GM18499 (cell line): ENCODE measurements around the gene SSTR5.

Experiments used
- ATAC-seq: cut with Tn5 transposase; IDR thresholded peaks from one replicate; pipeline ENCODE4 v1.9.1; 2021; ENCODE audit warnings: moderate number of reproducible peaks; ENCODE audit not compliant: insufficient read depth, unreplicated experiment

The SSTR5 gene

GRCh38 chr16:1101133-1101532 lies 28.6 kb downstream of the SSTR5 start:
- no peak for ATAC-seq

- ATAC-seq = no peak
Observed at GRCh38 chr16:1101573-1102332, 29.2 kb downstream of the SSTR5 start.

GRCh38 chr16:1102333-1102700 lies 29.8 kb downstream of the SSTR5 start:
- ATAC-seq = no peak

GRCh38 chr16:1102921-1103635 lies 30.5 kb downstream of the SSTR5 start:
- ATAC-seq = no peak

GRCh38 chr16:1103636-1103980 lies 31.1 kb downstream of the SSTR5 start:
- no peak for ATAC-seq

GRCh38 chr16:1105888-1106620 lies 33.5 kb downstream of the SSTR5 start:
- ATAC-seq = no peak

GRCh38 chr16:1106659-1107058 lies 34.1 kb downstream of the SSTR5 start:
- no peak for ATAC-seq

- no peak for ATAC-seq
Observed at GRCh38 chr16:1107141-1107540, 34.6 kb downstream of the SSTR5 start.

- no peak for ATAC-seq
Observed at GRCh38 chr16:1107731-1108130, 35.2 kb downstream of the SSTR5 start.

- ATAC-seq = no peak
Observed at GRCh38 chr16:1108299-1109252, 36.0 kb downstream of the SSTR5 start.

- ATAC-seq = no peak
Observed at GRCh38 chr16:1109648-1110047, 37.1 kb downstream of the SSTR5 start.

GRCh38 chr16:1112506-1113184 lies 40.1 kb downstream of the SSTR5 start:
- no peak for ATAC-seq

- ATAC-seq = no peak
Observed at GRCh38 chr16:1113489-1113888, 40.9 kb downstream of the SSTR5 start.

GRCh38 chr16:1113889-1114526 lies 41.5 kb downstream of the SSTR5 start:
- ATAC-seq = no peak

- ATAC-seq = no peak
Observed at GRCh38 chr16:1116693-1117077, 44.1 kb downstream of the SSTR5 start.

- no peak for ATAC-seq
Observed at GRCh38 chr16:1117176-1117900, 44.8 kb downstream of the SSTR5 start.

GRCh38 chr16:1117926-1118325 lies 45.4 kb downstream of the SSTR5 start:
- ATAC-seq = no peak

- no peak for ATAC-seq
Observed at GRCh38 chr16:1119129-1119528, 46.6 kb downstream of the SSTR5 start.
